Thoracic aorta (tissue), 2 donors: ENCODE results near the gene TNS3. TPM values are rescaled to one million over a fixed set of nuclear protein-coding genes. Genes with fewer than 3 reads are reported as not detected.

ENCODE experiments used
- ATAC-seq: fragments of 150-250 bp; one replicate; pipeline ENCODE4 v1.8.0; 2017; ENCODE audit warnings: low read depth; ENCODE audit not compliant: insufficient number of reproducible peaks, low FRiP score
- DNase-seq: peaks from one replicate; pipeline ENCODE4 v3.0.0-alpha.2; 2020; ENCODE audit warnings: low spot score
- H3K27ac ChIP-seq, 2 donors: fragments of 200-600 bp; sonication (generic); 1 replicate in 1 of 2; 2 replicates in 1 of 2; pipeline ENCODE4 v1.5.1; 2016; ENCODE audit warnings: mild to moderate bottlenecking in 2 of 2, moderate library complexity in 2 of 2
- H3K27me3 ChIP-seq: fragments of 200-600 bp; sonication (generic); replicated peaks from 2 replicates; pipeline ENCODE4 v1.6.0; 2016; ENCODE audit warnings: mild to moderate bottlenecking; ENCODE audit not compliant: insufficient read depth
- H3K36me3 ChIP-seq: fragments of 200-600 bp; sonication (generic); one replicate; pipeline ENCODE4 v1.5.1; 2016
- H3K4me1 ChIP-seq, 2 donors: fragments of 200-600 bp; sonication (generic); 1 replicate in 1 of 2; 2 replicates in 1 of 2; pipeline versions ENCODE4 v1.5.1 to v1.6.0; 2016; ENCODE audit warnings: low read depth in 2 of 2, mild to moderate bottlenecking in 1 of 2; ENCODE audit not compliant: control insufficient read depth in 1 of 2
- H3K4me3 ChIP-seq: fragments of 200-600 bp; sonication (generic); 2 replicates; pipeline ENCODE4 v1.5.1; 2016; ENCODE audit warnings: mild to moderate bottlenecking
- H3K9me3 ChIP-seq: fragments of 200-600 bp; sonication (generic); 2 replicates; pipeline ENCODE4 v1.5.1; 2016
- CTCF ChIP-seq: fragments of 200-600 bp; sonication (generic); IDR thresholded peaks from one replicate; pipeline ENCODE4 v1.5.1; 2019; ENCODE audit warnings: antibody characterized with exemption
- total RNA-seq, 2 donors: library from RNA; depleted of rRNA; stranded (reverse); fragments of >200 nt; gene quantifications; one replicate each; pipeline versions ENCODE4 v1.1.0 to v1.2.3, GENCODE V29; 2016

Gene TNS3
- total RNA-seq, 2 donors from 2014 or later: 138 to 151 TPM

DNA sequence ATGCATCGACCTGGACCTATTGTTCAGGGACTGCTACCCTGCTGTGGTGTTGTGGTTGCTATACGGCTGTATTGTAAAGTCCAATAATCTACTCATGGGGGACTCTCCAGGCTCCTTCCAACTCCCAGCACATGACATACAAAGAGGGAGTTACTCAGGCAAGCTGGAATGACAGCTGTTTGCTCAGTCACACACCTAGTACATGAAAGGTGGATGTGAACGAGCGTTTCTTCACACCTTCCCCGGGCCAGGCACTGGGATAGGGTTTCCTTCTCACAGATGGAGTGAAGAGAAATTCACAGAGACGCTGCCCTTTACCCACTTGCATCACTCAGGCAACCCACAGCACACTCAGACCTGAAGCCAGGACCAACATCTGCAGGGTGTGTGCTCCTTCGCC lies 215.7 kb downstream of the TNS3 start:
- Histone ChIP-seq H3K4me3 (no peak overlapping the region), H3K36me3 (peaks cover 19% of the 10 kb centered on the region), H3K27me3 (no peaks in the 10 kb centered on the region), H3K27ac (no peak overlapping the region), H3K4me1 (peaks cover 0 to 6% of the 10 kb centered on the region in 2 donors), H3K9me3 (no peaks in the 10 kb centered on the region)
- no peak for TF ChIP-seq CTCF
- ATAC-seq: no peak
- no peak for DNase-seq

DNA sequence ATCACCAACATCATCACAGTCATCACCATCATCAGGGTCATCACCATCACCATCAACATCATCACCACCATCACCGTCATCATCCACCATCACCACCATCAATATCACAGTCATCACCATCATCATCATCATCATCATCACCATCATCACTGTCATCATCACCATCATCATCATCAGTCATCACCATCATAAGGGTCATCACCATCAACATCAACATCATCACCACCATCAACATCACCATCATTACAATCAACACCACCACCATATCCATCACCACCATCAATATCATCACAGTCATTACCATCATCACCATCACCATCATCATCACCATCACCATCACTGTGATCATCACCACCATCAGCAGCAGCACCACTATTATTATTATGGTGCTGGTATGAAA lies 218.9 kb downstream of the TNS3 start:
- Histone ChIP-seq H3K4me3 (no peak overlapping the region), H3K27me3 (no peaks in the 10 kb centered on the region), H3K9me3 (no peaks in the 10 kb centered on the region), H3K27ac (no peak overlapping the region), H3K36me3 (peaks cover 4% of the 10 kb centered on the region), H3K4me1 (no peaks in the 10 kb centered on the region)
- no peak for DNase-seq
- TF ChIP-seq CTCF: no peak
- no peak for ATAC-seq

GRCh38 chr7:47361746-47362215 lies 220.1 kb downstream of the TNS3 start:
- Histone ChIP-seq H3K4me1 (no peaks in the 10 kb centered on the region), H3K27me3 (no peaks in the 10 kb centered on the region), H3K4me3 (no peak overlapping the region), H3K9me3 (no peaks in the 10 kb centered on the region), H3K27ac (no peak overlapping the region), H3K36me3 (no peaks in the 10 kb centered on the region)
- DNase-seq (no peak), ATAC-seq (no peak)
- no peak for TF ChIP-seq CTCF

DNA sequence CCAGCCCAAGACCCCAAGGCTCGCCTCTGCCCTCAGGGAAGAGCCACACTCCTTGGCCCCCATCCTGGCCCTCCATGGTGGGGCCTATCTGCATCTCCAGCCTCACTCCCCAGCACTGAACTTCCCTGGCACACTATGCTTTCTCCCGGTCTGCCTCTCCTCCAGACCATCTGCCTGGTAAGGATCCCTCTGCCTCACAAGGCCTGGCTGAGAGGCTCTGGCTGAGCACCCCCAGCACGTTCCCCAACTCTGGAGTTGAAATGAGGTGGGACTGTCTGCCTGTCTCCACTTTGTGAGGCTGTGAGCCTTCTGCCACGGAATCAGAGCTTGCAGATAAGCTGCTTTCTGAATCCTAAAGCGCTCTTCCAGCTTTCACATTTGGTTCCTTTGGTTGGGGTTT lies 220.7 kb downstream of the TNS3 start:
- ATAC-seq (no peak), DNase-seq (no peak)
- no peak overlapping the region for H3K27ac ChIP-seq
- no peaks in the 10 kb centered on the region for H3K9me3 ChIP-seq
- no peaks in the 10 kb centered on the region for H3K27me3 ChIP-seq
- TF ChIP-seq CTCF: no peak
- no peaks in the 10 kb centered on the region for H3K4me1 ChIP-seq
- H3K36me3 ChIP-seq: no peaks in the 10 kb centered on the region
- no peak overlapping the region for H3K4me3 ChIP-seq

- H3K9me3 ChIP-seq: no peaks in the 10 kb centered on the region
- no peak overlapping the region for H3K27ac ChIP-seq
- no peaks in the 10 kb centered on the region for H3K36me3 ChIP-seq
- H3K4me3 ChIP-seq: no peak overlapping the region
- ATAC-seq: no peak
- H3K4me1 ChIP-seq: no peaks in the 10 kb centered on the region
- no peak for TF ChIP-seq CTCF
- no peaks in the 10 kb centered on the region for H3K27me3 ChIP-seq
- no peak for DNase-seq
Observed at GRCh38 chr7:47360301-47360900, 221.5 kb downstream of the TNS3 start.
